Esophagus muscularis mucosa (tissue), 4 donors: ENCODE measurements around the gene PRKCE.

Source experiments
- EP300 ChIP-seq: sonication (generic); formaldehyde crosslinking; IDR thresholded peaks from one replicate; pipeline ENCODE4 v1.6.1; 2017; ENCODE audit warnings: antibody characterized with exemption
- POLR2AphosphoS5 ChIP-seq, 2 donors: sonication (generic); formaldehyde crosslinking; IDR thresholded peaks; one replicate each; pipeline ENCODE4 v1.6.1; 2017; ENCODE audit warnings: antibody characterized with exemption in 2 of 2
- TF ChIP-seq, protein P1 (sequence below), 3 experiments: fragments of 200-600 bp in 2 of 3; fragments of 450-650 bp in 1 of 3; sonication (generic) in 2 of 3; IDR thresholded peaks; one replicate each; pipeline ENCODE4 v1.5.1; 2017 to 2019; ENCODE audit warnings: antibody characterized with exemption in 3 of 3, mild to moderate bottlenecking in 2 of 3, moderate library complexity in 1 of 3

DNA sequence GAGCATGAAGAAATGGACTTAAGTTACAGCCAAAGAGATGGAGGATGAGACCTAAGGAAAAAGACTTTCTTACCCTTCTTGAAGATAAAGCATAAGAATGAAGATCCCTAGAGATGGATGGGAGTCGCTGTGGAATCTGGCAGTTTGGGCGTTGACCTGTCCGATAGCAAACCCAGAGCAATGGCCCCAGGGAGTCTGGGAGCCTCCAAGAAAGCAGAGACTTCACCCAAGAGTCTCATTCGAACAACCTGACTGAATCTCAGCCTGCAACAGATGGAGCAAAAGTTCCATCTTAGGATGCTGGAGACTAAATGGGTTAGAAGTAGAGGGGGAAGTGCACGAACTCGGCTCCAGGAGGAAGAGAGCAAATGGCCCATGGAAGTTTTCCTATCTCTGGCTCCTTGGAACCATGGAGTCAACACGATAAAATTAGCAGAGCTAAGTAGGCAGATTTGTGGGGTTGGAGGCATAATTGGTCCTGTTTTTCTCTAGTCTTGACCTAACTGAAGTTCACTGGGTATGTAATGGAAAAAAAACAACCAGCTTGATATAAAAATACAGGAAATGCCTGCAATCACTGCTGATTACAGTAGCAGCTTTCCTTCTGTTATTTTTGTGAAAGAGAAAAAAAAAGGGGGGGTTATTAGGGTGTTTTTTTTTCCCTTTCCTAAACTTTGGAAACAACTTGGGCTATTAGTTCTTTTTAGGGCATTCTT, 467.3 kb downstream of the PRKCE start:
- TF ChIP-seq POLR2AphosphoS5 (IDR thresholded peaks at IDR 0.05) (peak in 1 of 2 donors; percentile 10), EP300 (no peak)
- TF ChIP-seq, protein P1, sequence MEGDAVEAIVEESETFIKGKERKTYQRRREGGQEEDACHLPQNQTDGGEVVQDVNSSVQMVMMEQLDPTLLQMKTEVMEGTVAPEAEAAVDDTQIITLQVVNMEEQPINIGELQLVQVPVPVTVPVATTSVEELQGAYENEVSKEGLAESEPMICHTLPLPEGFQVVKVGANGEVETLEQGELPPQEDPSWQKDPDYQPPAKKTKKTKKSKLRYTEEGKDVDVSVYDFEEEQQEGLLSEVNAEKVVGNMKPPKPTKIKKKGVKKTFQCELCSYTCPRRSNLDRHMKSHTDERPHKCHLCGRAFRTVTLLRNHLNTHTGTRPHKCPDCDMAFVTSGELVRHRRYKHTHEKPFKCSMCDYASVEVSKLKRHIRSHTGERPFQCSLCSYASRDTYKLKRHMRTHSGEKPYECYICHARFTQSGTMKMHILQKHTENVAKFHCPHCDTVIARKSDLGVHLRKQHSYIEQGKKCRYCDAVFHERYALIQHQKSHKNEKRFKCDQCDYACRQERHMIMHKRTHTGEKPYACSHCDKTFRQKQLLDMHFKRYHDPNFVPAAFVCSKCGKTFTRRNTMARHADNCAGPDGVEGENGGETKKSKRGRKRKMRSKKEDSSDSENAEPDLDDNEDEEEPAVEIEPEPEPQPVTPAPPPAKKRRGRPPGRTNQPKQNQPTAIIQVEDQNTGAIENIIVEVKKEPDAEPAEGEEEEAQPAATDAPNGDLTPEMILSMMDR (IDR thresholded peaks at IDR 0.05): no peak
